Measurements from ENCODE around the gene KDELR3.

Gene KDELR3

GRCh38 chr22:38523029-38523428 lies 55.1 kb downstream of the KDELR3 start:
- Histone ChIP-seq H3K9me2 (ENCODE audit: low read depth, low read length) (no peaks in the 10 kb centered on the region), H3F3A (ENCODE audit: insufficient read depth, low read length) (no peaks in the 10 kb centered on the region), H3K4me1 (ENCODE audit: insufficient read depth, low read length, severe bottlenecking) (no peaks in the 10 kb centered on the region), H3K36me3 (ENCODE audit: insufficient read depth, low read length) (no peaks in the 10 kb centered on the region), H3K27ac (ENCODE audit: low read depth, low read length, poor library complexity, severe bottlenecking) (no peak overlapping the region), H4K20me1 (ENCODE audit: insufficient read depth, low read length) (no peaks in the 10 kb centered on the region), H3K9ac (ENCODE audit: low read length) (no peak overlapping the region), H3K4me2 (ENCODE audit: low read length) (no peak overlapping the region), H2AFZ (ENCODE audit: low read length) (no peak overlapping the region), H3K9me3 (ENCODE audit: low read length) (no peaks in the 10 kb centered on the region), H3K27me3 (ENCODE audit: insufficient read depth, low read length) (0 out of 2 replicates have a peak, but pooled peaks cover 5% of the 10 kb centered on the region), H3K4me3 (ENCODE audit: low read depth, low read length, poor library complexity, severe bottlenecking) (no peak overlapping the region), H3K79me2 (ENCODE audit: insufficient read depth, low read length) (no peaks in the 10 kb centered on the region)
- TF ChIP-seq EZH2 (IDR thresholded peaks at IDR 0.05; ENCODE audit: borderline replicate concordance, low read length): no peak
- TF ChIP-seq CTCF (IDR thresholded peaks at IDR 0.05; ENCODE audit: low read length): no peak

- H3K36me3 ChIP-seq (ENCODE audit: insufficient read depth, low read length): no peaks in the 10 kb centered on the region
- H3K27ac ChIP-seq (ENCODE audit: low read depth, low read length, poor library complexity, severe bottlenecking): no peak overlapping the region
- H3K79me2 ChIP-seq (ENCODE audit: insufficient read depth, low read length): no peaks in the 10 kb centered on the region
- no peak overlapping the region for H2AFZ ChIP-seq (ENCODE audit: low read length)
- no peak overlapping the region for H3K4me3 ChIP-seq (ENCODE audit: low read depth, low read length, poor library complexity, severe bottlenecking)
- H3K27me3 ChIP-seq (ENCODE audit: insufficient read depth, low read length): 0 out of 2 replicates have a peak, but pooled peaks cover 5% of the 10 kb centered on the region
- TF ChIP-seq CTCF (IDR thresholded peaks at IDR 0.05; ENCODE audit: low read length) (no peak), EZH2 (IDR thresholded peaks at IDR 0.05; ENCODE audit: borderline replicate concordance, low read length) (no peak)
- H3K9ac ChIP-seq (ENCODE audit: low read length): no peak overlapping the region
- no peaks in the 10 kb centered on the region for H4K20me1 ChIP-seq (ENCODE audit: insufficient read depth, low read length)
- no peaks in the 10 kb centered on the region for H3F3A ChIP-seq (ENCODE audit: insufficient read depth, low read length)
- H3K4me2 ChIP-seq (ENCODE audit: low read length): no peak overlapping the region
- no peaks in the 10 kb centered on the region for H3K9me3 ChIP-seq (ENCODE audit: low read length)
- no peaks in the 10 kb centered on the region for H3K9me2 ChIP-seq (ENCODE audit: low read depth, low read length)
- no peaks in the 10 kb centered on the region for H3K4me1 ChIP-seq (ENCODE audit: insufficient read depth, low read length, severe bottlenecking)
Measured at GRCh38 chr22:38523479-38523878, 55.6 kb downstream of the KDELR3 start.

GRCh38 chr22:38524429-38524828 lies 56.5 kb downstream of the KDELR3 start:
- Histone ChIP-seq H3K79me2 (ENCODE audit: insufficient read depth, low read length) (no peaks in the 10 kb centered on the region), H2AFZ (ENCODE audit: low read length) (no peak overlapping the region), H3K9me3 (ENCODE audit: low read length) (no peaks in the 10 kb centered on the region), H3K9me2 (ENCODE audit: low read depth, low read length) (no peaks in the 10 kb centered on the region), H3K27ac (ENCODE audit: low read depth, low read length, poor library complexity, severe bottlenecking) (no peak overlapping the region), H3K4me1 (ENCODE audit: insufficient read depth, low read length, severe bottlenecking) (no peaks in the 10 kb centered on the region), H3K36me3 (ENCODE audit: insufficient read depth, low read length) (no peaks in the 10 kb centered on the region), H3K4me3 (ENCODE audit: low read depth, low read length, poor library complexity, severe bottlenecking) (no peak overlapping the region), H3F3A (ENCODE audit: insufficient read depth, low read length) (no peaks in the 10 kb centered on the region), H3K9ac (ENCODE audit: low read length) (no peak overlapping the region), H4K20me1 (ENCODE audit: insufficient read depth, low read length) (no peaks in the 10 kb centered on the region), H3K27me3 (ENCODE audit: insufficient read depth, low read length) (0 out of 2 replicates have a peak, but pooled peaks cover 5% of the 10 kb centered on the region), H3K4me2 (ENCODE audit: low read length) (no peak overlapping the region)
- TF ChIP-seq EZH2 (IDR thresholded peaks at IDR 0.05; ENCODE audit: borderline replicate concordance, low read length) (no peak), CTCF (IDR thresholded peaks at IDR 0.05; ENCODE audit: low read length) (no peak)

All from OCI-LY1 (cell line).